GM18508 (cell line): ENCODE results near the gene PHYKPL.
A peak's percentile ranks its signal among the peaks of the same experiment; 100 is the strongest.
"Not testable (repeated sequence)": the region's sequence is repeated elsewhere in the genome, so short reads cannot be mapped to it uniquely, and the experiment has no call there.

Source experiments
- ATAC-seq: cut with Tn5 transposase; IDR thresholded peaks from one replicate; pipeline ENCODE4 v1.9.1; 2021; ENCODE audit warnings: moderate number of reproducible peaks; ENCODE audit not compliant: insufficient read depth, unreplicated experiment

The PHYKPL gene

GRCh38 chr5:178241231-178241663 is 8.6 kb upstream of the PHYKPL start:
- no peak for ATAC-seq

GRCh38 chr5:178240766-178241165 is 8.2 kb upstream of the PHYKPL start:
- no peak for ATAC-seq

- ATAC-seq: no peak
Observed at GRCh38 chr5:178240341-178240741, 7.7 kb upstream of the PHYKPL start.

- ATAC-seq: not testable (repeated sequence)
Observed at GRCh38 chr5:178239626-178240301, 7.2 kb upstream of the PHYKPL start.

GRCh38 chr5:178238711-178239592 is 6.3 kb upstream of the PHYKPL start:
- ATAC-seq: no peak

- ATAC-seq: no peak
Observed at GRCh38 chr5:178238313-178238635, 5.7 kb upstream of the PHYKPL start.

- ATAC-seq: no peak
Observed at GRCh38 chr5:178237431-178238312, 5.1 kb upstream of the PHYKPL start.

GRCh38 chr5:178236679-178237078 is 4.1 kb upstream of the PHYKPL start:
- ATAC-seq: no peak

GRCh38 chr5:178236126-178236525 is 3.5 kb upstream of the PHYKPL start:
- no peak for ATAC-seq

- no peak for ATAC-seq
Observed at GRCh38 chr5:178235588-178235974, 3.0 kb upstream of the PHYKPL start.

GRCh38 chr5:178234750-178235587 is 2.4 kb upstream of the PHYKPL start:
- ATAC-seq: no peak

- no peak for ATAC-seq
Observed at GRCh38 chr5:178234121-178234749, 1.6 kb upstream of the PHYKPL start.

- ATAC-seq: peak; percentile 15
Observed at GRCh38 chr5:178232920-178233429, 373 bp upstream of the PHYKPL start.

- no peak for ATAC-seq
Observed at GRCh38 chr5:178231539-178232123, 971 bp downstream of the PHYKPL start.

GRCh38 chr5:178230879-178231538 is 1.6 kb downstream of the PHYKPL start:
- ATAC-seq: no peak

GRCh38 chr5:178229861-178230260 is 2.7 kb downstream of the PHYKPL start:
- ATAC-seq: no peak

GRCh38 chr5:178229111-178229510 is 3.5 kb downstream of the PHYKPL start:
- ATAC-seq: not testable (repeated sequence)

GRCh38 chr5:178228609-178229008 is 4.0 kb downstream of the PHYKPL start:
- no peak for ATAC-seq
